GM18907 (cell line): Measurements from ENCODE around the gene BBLN.

Experiments used
- ATAC-seq: cut with Tn5 transposase; IDR thresholded peaks from one replicate; pipeline ENCODE4 v1.9.1; 2021; ENCODE audit warnings: mild to moderate bottlenecking, moderate library complexity; ENCODE audit not compliant: unreplicated experiment

Gene BBLN

DNA sequence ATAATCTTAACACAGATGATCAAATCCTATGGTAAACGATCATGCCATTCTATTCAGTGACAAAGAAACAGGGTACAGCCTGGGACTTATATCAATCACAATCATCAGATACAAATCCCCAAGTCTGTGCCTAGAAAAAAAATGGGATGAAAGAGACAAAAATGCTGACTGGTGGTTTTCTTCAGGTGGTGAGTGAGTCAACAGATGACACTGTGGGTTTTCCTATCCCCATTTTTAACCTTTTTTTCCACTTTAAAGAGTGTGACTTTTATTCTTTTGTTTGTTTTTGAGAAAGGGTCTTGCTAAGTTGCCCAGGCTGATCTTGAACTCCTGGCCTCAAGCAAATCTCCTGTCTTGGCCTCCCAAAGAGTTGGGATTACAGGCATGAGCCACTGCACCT lies 28.1 kb downstream of the BBLN start:
- no peak for ATAC-seq

DNA sequence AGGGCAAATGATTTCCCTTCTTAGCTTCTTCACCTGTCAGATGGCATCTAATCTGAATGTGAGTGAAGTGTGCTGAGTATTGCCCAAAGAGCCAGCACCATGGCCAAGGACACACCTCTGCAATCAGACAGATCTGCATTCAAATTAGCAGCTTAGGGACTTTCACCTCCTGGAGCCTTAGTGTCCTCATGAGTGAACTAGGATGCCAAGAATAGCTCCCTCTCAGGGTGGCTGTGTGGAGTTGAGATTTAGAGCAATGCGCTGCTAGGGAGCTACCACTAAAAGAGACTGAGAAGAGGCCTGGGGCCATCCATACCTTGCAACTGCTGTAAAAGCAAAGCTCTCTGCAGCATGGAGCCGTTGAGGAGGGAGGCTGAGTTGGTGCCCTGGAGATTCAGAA lies 29.9 kb downstream of the BBLN start:
- no peak for ATAC-seq

DNA sequence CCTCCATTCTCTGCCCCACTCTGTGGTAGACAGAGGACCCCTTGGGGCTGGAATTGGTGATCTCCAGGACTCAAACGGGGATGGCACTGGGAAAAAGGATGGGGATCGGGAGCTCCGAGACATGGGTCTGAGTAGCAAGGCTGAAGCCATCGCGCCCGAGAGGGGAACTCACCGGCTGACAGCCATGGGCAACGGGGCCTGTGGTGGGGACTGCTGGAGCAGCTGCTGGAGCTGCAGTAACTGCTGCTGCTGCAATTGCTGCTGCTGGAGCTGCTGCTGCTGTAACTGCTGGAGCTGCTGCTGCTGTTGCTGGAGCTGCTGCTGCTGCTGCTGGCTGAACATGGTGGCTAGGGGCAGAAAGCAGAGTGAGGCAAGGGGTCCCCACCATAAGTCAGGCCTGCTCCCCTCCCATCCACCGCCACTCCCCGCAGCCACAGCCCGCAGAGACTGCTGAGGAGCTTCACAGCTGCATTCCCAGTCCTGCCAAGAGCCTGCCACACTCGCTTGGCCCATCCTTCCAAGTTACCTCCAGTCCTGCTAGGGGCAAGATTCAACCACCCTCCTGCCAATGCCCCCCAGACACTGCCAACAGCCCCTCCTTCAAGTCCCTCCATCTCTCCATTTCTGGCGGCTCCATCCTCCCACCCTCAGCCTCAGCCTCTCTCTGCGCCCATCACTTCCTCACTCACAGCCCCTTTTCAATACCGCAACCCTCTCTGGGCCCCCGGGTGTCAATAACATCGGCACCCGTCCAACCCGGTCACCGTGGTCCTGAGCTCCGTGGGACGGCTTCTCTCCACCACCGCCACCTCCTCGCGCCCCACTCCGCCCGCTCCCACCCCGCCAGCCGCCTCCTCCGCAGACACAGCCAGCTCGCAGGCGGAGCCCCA lies 30.7 kb downstream of the BBLN start:
- ATAC-seq, result peak; percentile 24

DNA sequence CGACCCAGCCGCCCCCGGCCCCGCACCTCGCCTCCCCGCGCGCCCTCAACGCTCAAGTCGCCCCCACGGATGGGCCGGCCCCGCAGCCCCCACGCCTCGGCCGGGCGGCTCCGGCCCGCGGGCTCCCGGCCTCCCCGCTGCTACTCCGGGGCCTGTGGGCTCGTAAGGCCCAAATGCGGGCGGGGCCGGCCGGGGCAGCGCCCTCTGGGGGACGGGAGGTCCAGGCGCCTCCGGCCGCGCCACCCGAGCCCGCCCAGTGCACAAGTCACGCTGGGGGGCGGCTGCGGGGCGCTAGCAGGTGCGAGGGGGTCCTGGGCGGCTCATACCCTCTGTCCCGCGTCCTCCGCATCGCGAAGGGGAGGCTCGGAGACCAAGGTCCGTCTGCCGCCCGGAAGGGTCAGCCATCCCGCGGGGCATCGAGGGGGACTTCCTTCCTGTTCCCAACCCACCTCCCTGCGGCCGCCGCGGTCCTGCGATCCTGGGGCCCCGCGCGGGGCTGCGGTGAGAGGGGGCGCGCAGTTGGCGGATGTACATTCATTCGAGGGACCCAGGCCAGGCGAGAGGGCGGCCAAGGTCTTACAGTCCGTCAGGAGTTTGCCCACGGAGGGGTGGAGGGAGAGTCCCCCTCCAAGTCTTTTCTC lies 31.5 kb downstream of the BBLN start, which contains the start of gene CIZ1:
Gene CIZ1, minus strand, starts transcription at position 167 of the 641 bp plus-strand sequence. CDS start 715 bp downstream, outside the sequence.
- peak; percentile 78 for ATAC-seq

DNA sequence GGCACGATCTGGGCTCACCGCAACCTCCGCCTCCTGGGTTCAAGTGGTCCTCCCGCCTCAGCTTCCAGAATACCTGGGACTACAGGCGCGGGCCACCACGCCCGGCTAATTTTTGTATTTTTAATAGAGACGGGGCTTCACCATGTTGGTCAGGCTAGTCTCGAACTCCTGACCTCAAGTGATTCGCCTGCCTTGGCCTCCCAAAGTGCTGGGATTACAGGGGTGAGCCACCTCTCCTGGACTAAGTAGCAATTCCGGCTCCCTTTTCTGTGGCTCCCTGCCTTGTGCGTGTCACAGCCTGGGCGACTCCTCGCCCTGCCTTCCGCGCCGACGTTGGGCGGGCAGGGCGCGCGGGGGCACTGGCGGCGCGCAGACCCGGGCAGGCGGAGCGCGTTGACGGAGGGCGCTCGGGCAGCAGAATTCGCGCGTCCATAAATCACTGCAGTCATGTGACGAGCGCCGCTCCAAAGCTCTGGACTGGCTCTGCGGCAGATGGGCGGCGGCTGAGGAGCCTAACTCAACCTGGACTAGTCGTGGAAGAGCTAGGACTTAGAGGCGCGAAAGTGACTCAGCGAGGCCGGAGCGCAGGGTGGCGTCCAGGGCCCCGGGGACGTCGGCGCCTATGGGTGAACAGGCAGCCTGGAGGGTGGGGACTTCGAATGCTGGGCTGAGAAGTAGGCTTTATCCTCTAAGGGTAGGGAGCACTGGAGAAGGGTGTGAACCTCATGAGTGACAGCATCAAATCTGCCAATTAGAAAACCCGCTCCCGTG lies 32.7 kb downstream of the BBLN start:
- no peak for ATAC-seq

DNA sequence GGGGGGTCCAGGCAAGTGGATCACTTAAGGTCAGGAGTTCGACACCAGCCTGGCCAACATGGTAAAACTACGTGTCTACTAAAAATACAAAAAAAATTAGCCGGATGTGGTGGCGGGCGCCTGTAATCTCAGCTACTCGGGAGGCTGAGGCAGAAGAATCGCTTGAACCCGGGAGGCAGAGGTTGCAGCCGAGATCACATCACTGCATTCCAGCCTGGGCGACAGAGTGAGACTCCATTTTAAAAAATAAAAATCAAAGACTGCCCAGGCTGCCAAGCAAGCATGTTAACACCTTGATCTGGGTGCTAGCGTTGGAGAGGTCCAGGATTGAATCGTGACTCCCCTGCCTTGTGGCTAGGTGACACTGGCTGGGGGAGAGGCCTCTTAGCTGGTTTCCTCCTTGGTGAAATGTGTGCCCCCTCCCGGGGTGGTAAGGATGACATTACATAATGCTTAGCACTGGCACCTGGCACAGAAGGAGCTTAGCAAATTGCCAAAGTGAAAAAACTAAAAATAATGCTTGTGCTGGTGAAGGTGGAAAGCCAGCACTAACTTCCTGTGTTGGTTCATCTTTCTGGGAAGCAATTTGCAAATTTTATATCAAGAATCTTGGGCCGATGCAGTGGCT lies 33.5 kb downstream of the BBLN start:
- no peak for ATAC-seq

DNA sequence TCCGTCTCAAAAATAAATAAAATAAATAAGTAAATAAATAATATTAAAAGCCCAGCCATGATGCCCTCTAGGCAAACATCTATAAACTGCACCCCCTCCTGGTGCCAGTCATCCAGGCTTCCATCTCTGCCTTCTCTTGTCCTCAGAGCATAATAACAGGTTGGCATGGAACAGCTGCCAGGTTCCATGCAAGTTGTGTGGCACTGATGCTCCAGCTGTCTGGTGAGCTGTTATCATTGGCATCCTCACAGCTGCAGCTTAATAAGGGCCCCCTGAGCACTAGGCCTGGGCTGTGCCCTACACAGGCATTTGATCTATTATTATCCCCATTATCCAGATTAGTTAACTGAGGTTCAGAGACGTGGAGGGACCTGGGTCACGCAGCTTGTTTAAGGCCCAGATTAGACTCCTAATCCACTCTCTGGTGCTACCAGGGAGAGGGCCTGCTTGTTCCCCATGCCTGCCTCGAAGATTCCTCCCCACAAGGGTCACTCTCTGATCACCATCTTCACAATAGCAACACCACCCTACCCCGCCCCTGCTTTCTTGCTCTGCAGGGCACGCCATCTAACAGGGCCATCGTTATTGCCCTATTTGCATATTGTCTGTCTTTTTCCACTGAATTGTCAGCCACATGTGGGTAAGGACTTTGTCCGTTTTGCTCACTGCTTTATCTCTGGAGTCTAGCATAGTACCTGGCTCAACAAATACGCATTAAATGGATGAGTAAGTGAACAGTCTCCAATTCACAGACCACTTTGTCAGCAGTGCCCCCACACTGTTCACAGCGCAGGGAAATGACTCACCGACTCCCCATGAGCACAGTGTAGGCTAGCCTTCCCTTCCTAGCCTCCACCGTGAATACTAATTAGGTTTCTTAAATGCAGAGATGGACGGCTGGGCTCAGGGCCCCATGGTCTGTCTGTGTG lies 41.6 kb downstream of the BBLN start:
- ATAC-seq, result no peak

DNA sequence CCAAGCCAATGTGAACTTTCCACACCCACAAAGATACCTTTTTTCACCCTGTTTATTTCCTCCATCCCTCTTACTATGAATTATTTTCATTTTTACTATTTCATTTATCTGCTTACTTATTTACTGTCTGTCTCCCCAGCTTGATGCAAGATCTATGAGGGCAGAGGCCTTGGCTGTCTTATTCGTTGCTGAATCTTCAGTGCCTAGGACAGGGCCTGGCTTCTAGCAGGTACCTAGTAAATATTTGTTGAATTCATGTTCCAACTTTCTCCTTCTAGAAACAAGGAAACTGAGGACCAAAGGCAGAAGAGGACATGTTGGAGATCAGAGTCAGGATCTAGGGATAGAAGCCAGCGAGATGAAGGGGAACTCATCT lies 42.6 kb downstream of the BBLN start:
- ATAC-seq, result no peak

DNA sequence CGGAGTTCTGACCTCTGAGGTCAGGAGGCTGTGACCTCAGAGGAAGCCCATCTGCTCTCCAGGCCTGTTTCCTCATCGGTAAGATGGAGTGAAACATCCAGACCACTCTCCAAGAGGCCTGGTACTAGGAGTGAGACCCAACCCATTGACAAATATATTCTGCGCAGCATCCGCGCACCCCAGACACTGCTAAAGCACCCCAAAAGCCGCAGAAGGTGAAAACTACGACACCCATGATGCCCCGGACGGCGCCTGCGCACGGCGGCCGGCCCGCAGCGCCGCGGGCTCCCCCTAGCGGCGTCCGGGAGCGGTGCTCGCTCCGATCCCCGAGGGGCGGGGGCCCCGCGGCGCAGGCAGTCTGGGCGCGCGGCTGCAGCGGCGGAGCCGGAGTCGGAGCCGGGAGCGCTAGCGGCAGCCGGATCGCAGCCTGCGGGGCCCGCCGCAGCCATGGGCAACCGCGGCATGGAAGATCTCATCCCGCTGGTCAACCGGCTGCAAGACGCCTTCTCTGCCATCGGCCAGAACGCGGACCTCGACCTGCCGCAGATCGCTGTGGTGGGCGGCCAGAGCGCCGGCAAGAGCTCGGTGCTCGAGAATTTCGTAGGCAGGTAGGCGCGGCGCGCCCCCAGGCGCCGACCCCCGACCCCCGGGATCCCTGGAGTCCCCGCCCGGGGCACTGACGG lies 43.1 kb downstream of the BBLN start, which contains the start of gene DNM1:
Gene DNM1, plus strand, starts transcription at position 356 of the 683 bp plus-strand sequence. Its CDS starts 92 bp downstream, at position 448.
- peak; percentile 77 for ATAC-seq

DNA sequence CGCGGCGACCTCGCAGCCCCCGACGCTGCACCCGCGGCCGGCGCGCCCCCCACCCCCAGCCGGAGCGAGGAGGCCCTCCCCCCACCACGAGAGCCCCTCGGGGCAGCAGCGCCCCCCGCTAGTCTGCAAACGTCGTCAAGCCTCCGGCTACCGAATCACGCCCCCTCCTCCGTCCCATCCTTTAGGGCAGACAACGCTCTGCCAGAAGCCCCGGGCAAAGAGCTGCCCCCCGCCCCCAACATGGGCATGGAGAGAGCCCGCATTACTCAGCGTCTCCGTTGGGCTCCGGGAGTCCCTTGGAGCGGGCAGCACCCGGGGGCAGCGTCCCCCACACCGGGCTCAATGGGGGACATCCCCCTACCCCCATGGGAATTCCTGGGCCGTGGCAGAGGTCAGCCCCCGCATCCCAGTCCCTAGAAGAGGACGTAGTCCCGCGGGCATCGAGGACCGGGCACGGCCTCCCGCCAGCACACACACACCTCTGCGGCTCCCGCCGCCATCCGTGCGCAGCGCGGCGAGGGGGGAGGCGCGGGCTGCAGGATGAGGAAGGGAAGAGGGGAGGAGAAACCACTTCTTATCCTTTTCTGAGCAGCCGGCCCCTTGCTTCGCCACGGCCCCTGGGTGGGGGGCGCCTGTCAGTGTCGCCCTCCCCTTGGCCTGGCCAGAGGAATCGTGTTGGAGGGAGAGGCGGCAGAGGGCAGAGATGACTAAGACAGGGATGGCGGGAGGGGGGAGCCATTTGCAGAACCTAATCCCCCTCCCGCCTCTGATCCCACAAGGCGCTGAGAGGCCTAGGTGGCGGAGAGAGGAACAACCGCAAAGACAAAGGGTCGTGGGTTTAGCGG lies 43.9 kb downstream of the BBLN start:
- no peak for ATAC-seq

DNA sequence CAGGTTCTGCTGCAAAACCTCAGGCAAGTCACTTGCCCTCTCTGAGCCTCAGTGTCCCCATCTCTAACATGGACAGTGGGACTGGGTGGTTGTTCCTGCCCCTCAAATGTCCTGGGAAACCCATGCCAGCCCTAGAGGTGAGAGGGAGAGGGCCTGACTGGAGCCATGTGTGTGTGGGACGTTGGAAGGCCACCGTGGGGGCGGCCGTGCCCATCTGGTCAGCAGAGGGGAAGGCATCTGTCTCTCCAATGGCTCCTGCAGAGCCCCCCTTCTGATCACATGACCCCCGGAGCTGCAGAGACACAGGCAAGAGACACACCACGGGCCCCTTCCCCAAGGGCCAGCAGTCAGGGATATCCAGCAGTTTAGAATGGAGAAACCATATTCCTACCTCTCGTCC lies 44.8 kb downstream of the BBLN start:
- no peak for ATAC-seq

DNA sequence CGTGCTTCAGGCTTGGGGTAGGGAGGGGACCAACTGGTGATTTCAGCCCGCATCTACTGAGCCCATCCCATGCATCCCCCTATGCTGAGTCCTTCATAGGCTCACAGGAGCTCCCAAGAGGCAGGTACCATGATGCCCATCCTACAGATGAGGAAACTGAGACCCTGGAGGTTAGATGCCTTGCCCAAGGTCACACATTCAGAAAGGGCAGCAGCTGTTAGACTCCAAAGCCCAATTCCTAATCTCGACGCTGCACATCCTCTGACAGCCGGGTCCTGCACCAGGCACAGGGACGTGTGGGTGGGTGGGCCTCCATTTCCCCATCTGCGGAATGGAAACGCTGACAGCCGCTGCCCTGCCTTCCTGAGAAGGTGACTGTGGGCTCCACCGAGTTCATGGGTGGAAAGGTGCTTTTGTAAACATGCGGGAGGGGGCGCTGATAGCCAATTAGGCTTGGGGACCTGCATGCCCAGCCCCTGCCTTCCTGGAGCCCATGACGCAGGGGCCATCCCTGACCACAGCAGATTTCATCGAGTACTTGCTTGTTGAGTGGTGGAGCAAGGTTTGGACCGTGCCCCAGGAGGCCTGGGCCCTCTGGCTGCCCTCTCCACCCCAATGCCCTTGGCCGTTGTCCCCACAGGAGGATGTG lies 45.4 kb downstream of the BBLN start:
- ATAC-seq, result no peak

DNA sequence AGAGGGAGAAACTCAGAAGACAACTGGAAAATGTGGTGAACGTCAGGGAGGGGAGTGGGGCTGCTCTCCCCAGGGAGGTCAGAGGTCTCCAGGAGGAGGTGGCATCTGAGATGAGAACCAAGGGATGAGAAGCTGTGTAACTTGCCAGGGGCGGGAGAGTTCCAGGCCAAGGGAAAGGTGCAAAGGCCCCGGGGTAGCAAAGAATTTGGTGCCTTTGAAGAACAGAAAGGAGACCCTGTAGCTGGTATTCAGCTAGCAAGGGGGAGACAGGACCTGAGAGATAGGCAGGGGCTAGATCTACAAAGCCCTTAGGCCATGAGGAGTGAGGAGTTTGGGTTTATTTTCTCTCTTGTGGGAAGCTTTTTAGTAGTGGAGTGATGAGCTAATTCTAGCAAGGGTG lies 46.4 kb downstream of the BBLN start:
- ATAC-seq, result no peak

DNA sequence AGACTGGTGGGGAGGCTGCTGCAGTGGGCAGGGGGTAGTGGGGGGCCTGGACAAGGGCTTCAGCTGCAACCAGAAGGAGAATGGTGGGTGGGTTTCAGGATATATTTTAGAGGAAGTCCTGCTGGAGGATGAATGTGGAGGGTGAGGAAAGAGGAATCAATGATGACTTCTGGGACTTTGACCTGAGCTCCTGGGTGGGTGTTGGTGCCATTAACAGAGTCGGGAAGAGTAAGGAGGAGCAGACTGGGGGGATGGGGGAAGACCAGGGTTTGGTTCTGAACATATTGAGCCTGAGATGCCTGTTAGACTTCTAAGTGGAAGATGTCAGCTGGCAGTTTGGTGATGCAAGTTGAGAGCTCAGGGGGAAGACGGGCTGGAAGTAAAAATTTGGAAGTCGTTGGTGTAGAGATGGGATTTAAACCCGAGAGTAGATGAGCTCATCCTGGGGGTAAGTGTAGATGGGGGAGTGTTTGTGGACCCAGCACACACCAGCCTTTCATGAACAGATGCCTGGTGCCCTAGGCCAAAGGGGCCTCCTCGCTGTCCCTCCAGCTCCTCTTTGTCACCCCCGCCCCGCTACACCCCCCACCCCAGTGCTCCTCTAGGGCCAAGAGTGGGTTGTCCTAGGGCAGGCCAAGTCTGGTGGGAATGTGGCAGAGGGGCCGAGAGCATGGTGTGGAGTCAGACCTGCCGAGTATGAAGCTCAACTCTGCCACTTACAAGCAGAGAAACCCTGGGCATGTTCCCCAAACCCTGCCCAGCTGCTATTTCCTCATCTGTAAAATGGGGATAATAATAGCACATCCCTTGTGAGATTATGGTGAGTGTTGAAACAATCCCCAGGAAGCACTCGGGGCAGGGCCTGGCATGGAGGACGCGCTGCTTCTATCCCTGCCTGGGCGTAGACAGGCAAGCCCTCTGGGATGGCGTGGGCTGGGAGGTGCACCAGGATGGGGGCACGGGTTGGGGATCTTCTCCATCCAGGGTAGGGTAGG lies 47.1 kb downstream of the BBLN start:
- no peak for ATAC-seq

DNA sequence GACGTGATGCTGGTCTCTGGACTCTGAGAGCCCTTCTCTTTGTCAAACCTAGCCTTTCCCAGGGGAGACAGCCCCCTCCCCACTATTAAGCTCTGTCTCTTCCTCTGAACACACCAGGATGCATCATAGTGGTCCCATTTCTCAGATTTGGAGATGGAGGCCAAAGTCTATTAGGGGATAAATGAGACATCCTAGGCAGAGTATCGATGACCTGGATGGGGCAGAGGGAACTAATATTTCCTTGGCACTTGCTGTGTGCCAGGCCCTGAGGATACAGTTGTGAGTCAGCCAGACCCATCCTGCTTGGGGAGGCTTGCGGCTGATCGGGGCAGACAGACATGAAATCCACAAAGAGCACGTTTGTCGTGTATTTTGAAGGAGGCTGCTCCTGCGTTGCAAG lies 48.3 kb downstream of the BBLN start:
- ATAC-seq, result no peak

DNA sequence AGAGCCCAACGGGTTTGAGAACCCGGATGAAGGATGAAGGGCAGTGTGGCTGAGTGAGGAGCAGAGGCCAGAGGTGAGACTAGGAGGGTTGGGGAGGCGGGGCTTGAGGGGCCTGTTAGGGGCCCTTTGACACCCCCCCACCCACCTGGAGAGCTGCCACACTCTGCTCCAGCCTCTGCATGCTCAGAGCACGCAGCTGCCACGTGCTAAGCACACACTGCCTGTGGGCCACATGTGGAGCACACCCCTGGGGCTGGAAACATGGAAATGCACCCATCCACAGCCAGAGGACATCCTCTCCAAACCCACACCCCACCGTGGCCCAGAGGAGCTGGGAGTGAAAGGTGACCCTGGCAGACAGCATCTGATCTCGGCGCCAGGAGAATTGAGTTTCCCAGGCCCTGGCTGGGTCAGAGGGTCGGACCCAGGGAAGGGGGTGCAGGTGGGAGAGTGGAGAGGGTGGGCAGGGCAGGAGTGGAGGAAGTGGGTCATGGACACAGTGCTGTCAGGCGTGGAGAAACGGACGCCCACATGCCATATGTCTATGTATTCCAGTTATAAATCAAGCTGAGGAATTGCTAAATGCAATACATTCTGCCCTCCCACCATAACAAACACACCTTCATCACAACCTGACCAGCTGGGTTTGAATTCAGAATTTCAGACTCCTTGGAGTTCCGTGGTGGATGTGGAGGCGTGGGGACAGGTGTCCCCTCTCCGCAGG lies 49.0 kb downstream of the BBLN start:
- ATAC-seq, result no peak
